Measurements from ENCODE around the gene DPPA4.
"Not testable (repeated sequence)": the region's sequence is repeated elsewhere in the genome, so short reads cannot be mapped to it uniquely, and the experiment has no call there.

Gene DPPA4

GRCh38 chr3:109337393-109337792 is at the start of gene DPPA4:
Gene DPPA4, minus strand, starts transcription at chr3:109337546. Its CDS starts 29 bp downstream, at chr3:109337517.
- in situ Hi-C loops (cut with MboI; ENCODE audit: low sequenced_read_pairs): no loop called here

GRCh38 chr3:109385442-109386318 is 48.3 kb upstream of the DPPA4 start:
- in situ Hi-C loops (cut with MboI; ENCODE audit: low sequenced_read_pairs): no loop called here

- in situ Hi-C loops (cut with MboI; ENCODE audit: low sequenced_read_pairs): no loop called here
Measured at GRCh38 chr3:109384164-109384563, 46.8 kb upstream of the DPPA4 start.

- in situ Hi-C loops (cut with MboI; ENCODE audit: low sequenced_read_pairs): no loop called here
Measured at GRCh38 chr3:109382588-109382987, 45.2 kb upstream of the DPPA4 start.

- in situ Hi-C loops (cut with MboI; ENCODE audit: low sequenced_read_pairs): no loop called here
Measured at GRCh38 chr3:109375975-109376374, 38.6 kb upstream of the DPPA4 start.

GRCh38 chr3:109374434-109374833 is 37.1 kb upstream of the DPPA4 start:
- in situ Hi-C loops (cut with MboI; ENCODE audit: low sequenced_read_pairs): not testable (repeated sequence)

- in situ Hi-C loops (cut with MboI; ENCODE audit: low sequenced_read_pairs): no loop called here
Measured at GRCh38 chr3:109373933-109374332, 36.6 kb upstream of the DPPA4 start.

- in situ Hi-C loops (cut with MboI; ENCODE audit: low sequenced_read_pairs): no loop called here
Measured at GRCh38 chr3:109372639-109373038, 35.3 kb upstream of the DPPA4 start.

- in situ Hi-C loops (cut with MboI; ENCODE audit: low sequenced_read_pairs): no loop called here
Measured at GRCh38 chr3:109369510-109369909, 32.2 kb upstream of the DPPA4 start.

GRCh38 chr3:109364088-109364487 is 26.7 kb upstream of the DPPA4 start:
- in situ Hi-C loops (cut with MboI; ENCODE audit: low sequenced_read_pairs): no loop called here

GRCh38 chr3:109363634-109364033 is 26.3 kb upstream of the DPPA4 start:
- in situ Hi-C loops (cut with MboI; ENCODE audit: low sequenced_read_pairs): no loop called here

- in situ Hi-C loops (cut with MboI; ENCODE audit: low sequenced_read_pairs): no loop called here
Measured at GRCh38 chr3:109362823-109363222, 25.5 kb upstream of the DPPA4 start.

- in situ Hi-C loops (cut with MboI; ENCODE audit: low sequenced_read_pairs): not testable (repeated sequence)
Measured at GRCh38 chr3:109358809-109359208, 21.5 kb upstream of the DPPA4 start.

- in situ Hi-C loops (cut with MboI; ENCODE audit: low sequenced_read_pairs): no loop called here
Measured at GRCh38 chr3:109356442-109357155, 19.3 kb upstream of the DPPA4 start.

GRCh38 chr3:109355625-109356441 is 18.5 kb upstream of the DPPA4 start:
- in situ Hi-C loops (cut with MboI; ENCODE audit: low sequenced_read_pairs): no loop called here

- in situ Hi-C loops (cut with MboI; ENCODE audit: low sequenced_read_pairs): no loop called here
Measured at GRCh38 chr3:109353057-109353456, 15.7 kb upstream of the DPPA4 start.

- in situ Hi-C loops (cut with MboI; ENCODE audit: low sequenced_read_pairs): no loop called here
Measured at GRCh38 chr3:109351231-109351630, 13.9 kb upstream of the DPPA4 start.

- in situ Hi-C loops (cut with MboI; ENCODE audit: low sequenced_read_pairs): no loop called here
Measured at GRCh38 chr3:109346770-109347295, 9.5 kb upstream of the DPPA4 start.

GRCh38 chr3:109346099-109346498 is 8.8 kb upstream of the DPPA4 start:
- in situ Hi-C loops (cut with MboI; ENCODE audit: low sequenced_read_pairs): no loop called here

- in situ Hi-C loops (cut with MboI; ENCODE audit: low sequenced_read_pairs): no loop called here
Measured at GRCh38 chr3:109339714-109340648, 2.6 kb upstream of the DPPA4 start.
